HG02678 (cell line): ENCODE results near the gene THADA.

Experiments used
- ATAC-seq: cut with Tn5 transposase; IDR thresholded peaks from one replicate; pipeline ENCODE4 v1.9.1; 2021; ENCODE audit warnings: mild to moderate bottlenecking, moderate library complexity; ENCODE audit not compliant: unreplicated experiment

The THADA gene

DNA sequence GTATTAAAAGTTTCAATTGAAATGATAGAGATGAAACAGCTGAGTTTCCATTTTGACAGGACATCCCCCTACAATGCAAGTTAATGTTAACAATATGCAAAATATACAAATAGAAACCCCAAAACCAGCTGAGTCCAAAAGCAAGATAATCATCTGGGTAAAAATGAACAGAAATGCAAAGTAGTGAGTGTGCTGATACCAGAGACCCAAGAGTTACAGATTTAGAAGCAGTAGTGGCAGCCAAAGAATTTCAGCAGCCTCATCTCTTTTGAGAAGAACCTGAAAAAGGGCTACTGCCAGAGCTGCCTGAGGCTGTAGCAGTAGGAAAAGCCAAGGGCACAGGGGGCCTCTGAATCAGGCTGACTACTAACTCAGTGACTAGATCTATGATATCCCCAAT, 82.6 kb downstream of the THADA start:
- peak; percentile 77 for ATAC-seq

- ATAC-seq, result no peak
Observed at GRCh38 chr2:43511199-43511598, 84.6 kb downstream of the THADA start.

DNA sequence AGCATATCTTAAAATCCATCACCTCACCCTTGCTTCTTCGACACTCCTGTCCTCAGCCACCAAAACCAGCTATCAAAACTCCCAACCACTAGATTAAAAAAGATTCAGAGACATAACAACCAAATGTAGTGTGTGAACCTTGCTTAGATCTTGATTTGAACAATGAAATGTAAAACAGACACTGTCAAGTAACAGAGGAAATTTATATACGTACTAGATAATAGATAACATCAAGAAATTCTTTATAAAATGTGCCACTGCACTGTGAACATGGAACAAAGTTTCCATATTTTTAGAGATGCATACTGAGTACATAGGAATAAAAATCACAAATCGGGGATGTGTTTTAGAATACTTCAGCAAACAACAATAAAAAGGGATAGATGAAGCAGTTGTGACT, 86.0 kb downstream of the THADA start:
- no peak for ATAC-seq

GRCh38 chr2:43508209-43508608, 87.6 kb downstream of the THADA start:
- no peak for ATAC-seq

- no peak for ATAC-seq
Observed at GRCh38 chr2:43507137-43507536, 88.7 kb downstream of the THADA start.

GRCh38 chr2:43495727-43496126, 100.1 kb downstream of the THADA start:
- no peak for ATAC-seq

DNA sequence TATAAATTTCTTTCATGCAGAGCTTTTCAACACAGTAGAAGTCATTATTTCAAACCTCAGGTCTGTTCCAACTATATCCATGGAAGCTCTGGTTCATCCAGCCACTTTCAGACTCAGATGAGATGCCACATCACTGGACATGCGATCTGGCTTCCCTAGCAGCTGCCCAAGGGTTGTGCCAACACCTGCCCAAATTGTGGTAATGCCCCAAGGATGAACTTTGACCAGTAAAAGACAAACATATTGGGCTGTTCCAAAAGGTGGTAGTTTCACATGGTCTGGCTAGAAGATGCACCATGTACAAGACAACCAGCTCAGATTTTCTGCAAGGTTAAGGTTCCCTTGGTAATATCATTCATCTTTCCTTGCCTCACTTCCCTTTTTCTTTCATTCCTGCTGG, 101.9 kb downstream of the THADA start:
- no peak for ATAC-seq

GRCh38 chr2:43491065-43491639, 104.7 kb downstream of the THADA start:
- ATAC-seq, result no peak

DNA sequence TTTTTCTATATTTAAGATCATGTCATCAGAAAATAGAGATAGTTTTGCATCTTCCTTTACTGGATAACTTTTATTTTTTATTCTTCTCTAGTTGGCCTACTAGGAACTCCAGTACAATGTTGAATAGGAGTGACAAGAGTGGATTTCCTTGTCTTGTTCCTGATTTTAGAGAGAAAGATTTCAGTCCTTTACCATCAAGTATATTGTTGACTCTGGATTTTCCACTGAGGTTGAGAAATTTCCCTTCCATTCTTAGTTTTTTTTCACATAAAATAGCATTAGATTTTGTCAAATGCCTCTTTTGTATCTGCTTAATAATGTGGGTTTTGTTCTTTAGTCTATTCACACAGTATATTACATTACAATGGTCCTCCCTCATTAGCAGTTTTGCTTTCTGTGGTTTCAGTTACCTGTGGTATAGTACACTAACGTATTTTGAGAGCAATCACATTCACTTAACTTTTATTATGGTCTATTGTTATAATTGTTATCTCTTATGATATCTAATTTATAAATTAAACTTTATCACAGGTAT, 105.5 kb downstream of the THADA start:
- ATAC-seq, result no peak

DNA sequence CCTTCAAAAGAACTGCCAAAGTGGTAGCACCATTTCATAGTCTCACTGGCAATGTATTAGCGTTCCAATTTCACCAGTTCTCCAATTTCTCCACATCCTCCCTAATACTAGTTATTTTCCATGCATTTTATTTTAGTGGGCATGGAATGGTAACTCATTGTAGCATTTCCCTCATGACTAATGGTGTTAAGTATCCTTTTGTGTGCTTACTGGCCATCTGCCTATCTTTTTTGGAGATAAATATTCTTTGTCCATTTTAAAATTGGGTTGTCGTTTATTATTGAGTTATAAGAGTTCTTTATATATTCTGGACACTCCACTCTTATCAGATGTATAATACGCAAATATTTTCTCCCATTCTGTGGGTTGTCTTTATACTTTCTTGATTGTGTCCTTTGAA, 107.1 kb downstream of the THADA start:
- ATAC-seq, result no peak

- ATAC-seq, result no peak
Observed at GRCh38 chr2:43486603-43487002, 109.2 kb downstream of the THADA start.

DNA sequence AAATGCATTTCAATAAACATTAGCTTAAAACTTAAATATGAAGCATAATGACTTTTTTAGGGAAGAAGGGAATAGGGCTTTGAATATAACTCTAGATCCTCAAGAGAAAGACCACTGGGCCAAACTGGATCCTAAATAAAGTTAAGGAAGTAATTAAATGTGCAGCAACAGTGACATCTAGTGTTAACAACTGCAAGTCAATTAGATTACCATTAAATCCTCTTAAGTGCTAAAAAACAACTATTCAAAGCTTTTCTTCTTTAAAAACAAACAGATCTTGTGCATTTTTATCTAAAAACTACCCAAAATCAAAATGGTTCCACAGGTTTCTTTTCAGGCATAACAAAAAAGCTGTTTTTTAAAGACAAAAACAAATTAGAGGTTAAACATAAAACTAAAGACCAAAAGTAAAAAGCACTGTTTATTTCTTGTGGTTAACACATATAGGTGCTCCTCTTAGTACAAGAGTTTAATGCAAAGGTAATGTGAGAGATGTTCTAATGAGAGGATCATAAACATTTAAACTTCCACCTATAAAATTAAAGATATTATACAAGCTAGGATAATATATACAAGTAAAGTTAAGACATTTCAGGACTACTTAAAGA, 111.4 kb downstream of the THADA start:
- ATAC-seq, result no peak

- peak; percentile 70 for ATAC-seq
Observed at GRCh38 chr2:43482961-43483360, 112.9 kb downstream of the THADA start.

DNA sequence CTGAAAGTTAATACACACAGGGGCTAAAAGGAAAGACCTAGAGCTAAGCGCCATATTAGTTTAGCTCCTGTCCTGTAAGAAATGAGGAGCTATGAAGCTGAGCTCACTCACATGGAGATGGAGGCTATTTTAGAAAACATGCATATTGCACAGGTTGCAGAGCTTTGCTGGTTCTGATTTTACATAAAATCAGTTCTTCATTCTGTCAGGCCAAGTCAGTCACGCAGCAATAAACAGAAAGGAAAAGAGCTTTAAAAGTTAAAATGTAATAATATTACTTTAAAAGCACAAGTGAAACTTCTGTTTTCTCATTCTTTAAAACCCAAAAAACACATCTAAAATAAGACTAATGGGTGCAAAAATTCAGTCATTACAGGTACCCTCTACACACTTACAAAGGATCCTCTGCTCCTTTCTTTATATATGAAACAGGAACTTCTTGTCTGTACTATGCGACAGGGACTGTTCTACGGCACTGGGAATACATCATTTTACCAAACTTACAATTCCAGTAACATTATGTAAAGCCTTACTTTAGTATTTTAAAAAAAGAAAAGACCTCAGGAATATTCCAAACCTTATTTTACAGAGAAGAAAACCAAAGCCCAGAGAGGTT, 113.8 kb downstream of the THADA start:
- no peak for ATAC-seq

DNA sequence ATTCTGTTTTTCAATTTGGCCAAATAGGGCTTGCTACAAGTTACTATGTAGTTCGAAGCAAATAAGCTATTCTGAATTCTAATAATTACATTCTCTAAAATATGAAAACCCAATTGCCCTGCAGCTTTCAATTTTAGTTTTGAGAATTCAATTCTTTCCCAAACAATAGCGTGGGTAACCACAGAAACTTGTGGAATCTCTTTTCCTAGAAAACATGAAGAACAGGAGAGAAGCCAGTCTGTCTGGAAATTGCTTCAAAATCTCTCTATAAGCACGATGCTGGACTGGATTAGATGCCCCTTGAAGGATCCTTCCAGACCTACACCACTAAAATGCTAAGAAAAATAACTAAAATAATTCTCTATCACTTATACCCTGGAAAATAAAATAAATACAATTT, 115.0 kb downstream of the THADA start:
- no peak for ATAC-seq

DNA sequence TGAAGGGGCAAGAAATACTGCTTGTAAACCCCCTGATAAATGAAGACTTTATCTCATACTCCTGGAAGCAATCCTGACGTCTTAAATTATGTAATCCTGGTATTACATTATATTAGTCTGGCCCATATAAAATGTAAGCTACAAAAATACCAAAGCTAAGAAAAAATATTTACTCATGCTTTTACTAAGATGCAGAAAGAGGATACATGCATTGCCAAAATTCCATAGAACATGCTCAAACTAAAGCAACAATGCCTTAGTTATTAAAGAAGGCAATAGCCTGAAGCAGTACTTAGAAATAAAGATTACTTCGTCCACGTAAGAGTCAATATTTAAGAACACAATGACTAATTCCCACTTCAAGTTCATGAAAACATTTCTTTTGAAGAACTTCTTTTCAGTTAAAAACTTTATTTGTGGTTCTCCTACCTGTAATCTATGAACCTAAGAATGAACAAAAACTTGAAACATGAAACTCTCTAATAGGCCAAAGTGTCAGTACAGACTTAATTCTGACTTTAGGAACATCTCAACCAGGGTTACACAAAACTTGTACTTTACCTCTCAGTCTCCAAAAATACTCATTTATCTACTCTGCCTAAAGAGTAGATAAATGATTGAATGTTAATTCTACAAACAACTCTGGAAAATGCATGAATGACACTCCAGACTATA, 117.3 kb downstream of the THADA start:
- ATAC-seq, result no peak

DNA sequence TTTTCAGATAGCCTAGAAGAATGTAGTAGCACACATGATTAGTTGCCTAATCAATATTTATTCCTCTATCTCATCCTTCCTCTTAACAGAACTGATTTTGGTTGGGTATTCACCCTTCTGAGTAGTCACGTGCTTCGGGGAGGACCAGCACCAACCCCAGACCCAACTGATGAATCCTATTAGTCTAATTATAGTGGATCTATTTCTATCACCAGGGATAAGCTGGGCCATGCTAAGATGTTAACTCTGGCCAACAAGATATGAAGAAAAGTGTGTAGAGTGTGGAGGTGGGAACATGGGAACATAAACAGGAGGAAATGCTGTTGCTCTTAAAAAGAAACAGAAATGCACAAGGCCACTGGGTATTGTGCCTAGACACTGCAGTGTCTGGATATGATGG, 119.9 kb downstream of the THADA start:
- ATAC-seq, result no peak

- ATAC-seq, result no peak
Observed at GRCh38 chr2:43475137-43475846, 120.5 kb downstream of the THADA start.

GRCh38 chr2:43474273-43474672, 121.6 kb downstream of the THADA start:
- no peak for ATAC-seq

DNA sequence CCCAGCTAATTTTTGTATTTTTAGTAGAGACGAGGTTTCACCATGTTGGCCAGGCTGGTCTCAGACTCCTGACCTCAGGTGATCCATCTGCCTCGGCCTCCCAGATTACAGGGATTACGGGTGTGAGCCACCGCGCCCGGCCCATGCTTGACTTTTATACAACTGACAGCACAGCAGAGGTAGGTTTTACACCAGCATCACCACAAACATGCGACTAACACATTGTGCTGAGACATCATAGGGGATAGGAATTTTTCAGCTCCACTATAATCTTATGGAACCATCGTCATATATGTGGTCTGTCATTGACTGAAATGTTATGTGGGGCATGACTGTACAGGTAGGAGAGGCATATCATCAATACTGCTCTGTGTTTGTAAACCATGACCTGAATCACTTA, 122.1 kb downstream of the THADA start:
- no peak for ATAC-seq

DNA sequence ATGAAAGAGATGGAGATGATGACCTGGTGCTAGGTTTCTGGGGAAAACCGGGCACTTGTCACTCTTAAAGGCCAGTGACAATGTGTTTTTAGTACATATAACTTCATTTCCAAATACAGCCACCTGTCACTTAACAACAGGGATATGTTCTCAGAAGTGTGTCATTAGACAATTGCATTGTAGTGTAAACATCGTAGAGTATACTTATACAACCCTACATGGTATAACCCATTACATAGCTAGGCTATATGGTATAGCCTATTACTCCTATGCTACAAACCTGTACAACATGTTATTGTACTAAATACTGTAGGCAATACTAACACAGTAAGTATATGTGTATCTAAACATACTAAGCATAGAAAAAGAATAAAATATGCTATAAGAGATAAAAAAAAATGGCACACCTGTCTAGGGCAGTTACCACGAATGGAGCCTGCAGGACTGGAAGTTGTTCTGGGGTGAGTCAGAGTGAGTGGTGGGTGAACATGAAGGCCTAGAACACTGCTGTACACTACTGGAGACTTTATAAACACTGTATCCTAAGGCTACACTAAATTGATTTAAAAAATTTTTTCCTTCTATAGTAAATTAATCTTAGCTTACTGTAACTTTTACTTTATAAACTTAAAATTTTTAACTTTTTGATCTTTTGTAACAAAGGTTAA, 123.2 kb downstream of the THADA start:
- ATAC-seq, result no peak
